ENCODE results near the gene TMEM39A.

The TMEM39A gene

GRCh38 chr3:119436977-119437376 is 26.4 kb downstream of the TMEM39A start:
- H3K4me2 ChIP-seq (ENCODE audit: low read depth, low read length): no peak overlapping the region
- no peaks in the 10 kb centered on the region for H3K27me3 ChIP-seq (replicated peaks; ENCODE audit: insufficient read depth, low read length)
- no peak for TF ChIP-seq EZH2phosphoT487 (IDR thresholded peaks at IDR 0.05; ENCODE audit: low read length)
- no peak for TF ChIP-seq CTCF (IDR thresholded peaks at IDR 0.05; ENCODE audit: low read length)
- TF ChIP-seq EZH2 (optimal IDR thresholded peaks at IDR 0.05; ENCODE audit: low read depth, low read length): no peak
- no peaks in the 10 kb centered on the region for H3K9me3 ChIP-seq (replicated peaks; ENCODE audit: insufficient read depth, low read length)
- no peak for DNase-seq
- H2AFZ ChIP-seq (ENCODE audit: low read length): no peak overlapping the region
- H3K9me2 ChIP-seq (replicated peaks; ENCODE audit: insufficient read depth, low read length): no peaks in the 10 kb centered on the region
- H3K36me3 ChIP-seq (replicated peaks; ENCODE audit: insufficient read depth, low read length): peaks cover 16% of the 10 kb centered on the region
- no peaks in the 10 kb centered on the region for H3K4me1 ChIP-seq (ENCODE audit: low read length)
- no peaks in the 10 kb centered on the region for H3F3A ChIP-seq (ENCODE audit: insufficient read depth, low read length)
- no peak overlapping the region for H3K4me3 ChIP-seq (ENCODE audit: low read length)
- no peak overlapping the region for H3K27ac ChIP-seq (ENCODE audit: low read length)
- H4K20me1 ChIP-seq (ENCODE audit: insufficient read depth, low read length): no peaks in the 10 kb centered on the region; the same call in 1 of the 2 replicates
- no peaks in the 10 kb centered on the region; the same call in 1 of the 2 replicates for H3K79me2 ChIP-seq (ENCODE audit: low read length)
- no peak overlapping the region for H3K9ac ChIP-seq (ENCODE audit: low read length)

GRCh38 chr3:119434703-119435102 is 28.7 kb downstream of the TMEM39A start:
- Histone ChIP-seq H3F3A (ENCODE audit: insufficient read depth, low read length) (no peaks in the 10 kb centered on the region), H3K4me3 (ENCODE audit: low read length) (no peak overlapping the region), H3K9me2 (replicated peaks; ENCODE audit: insufficient read depth, low read length) (no peaks in the 10 kb centered on the region), H3K79me2 (ENCODE audit: low read length) (no peaks in the 10 kb centered on the region; the same call in 1 of the 2 replicates), H4K20me1 (ENCODE audit: insufficient read depth, low read length) (no peaks in the 10 kb centered on the region; the same call in 1 of the 2 replicates), H3K36me3 (replicated peaks; ENCODE audit: insufficient read depth, low read length) (peaks cover 33% of the 10 kb centered on the region), H3K9ac (ENCODE audit: low read length) (no peak overlapping the region), H3K27ac (ENCODE audit: low read length) (no peak overlapping the region), H3K4me1 (ENCODE audit: low read length) (no peaks in the 10 kb centered on the region), H2AFZ (ENCODE audit: low read length) (no peak overlapping the region), H3K9me3 (replicated peaks; ENCODE audit: insufficient read depth, low read length) (no peaks in the 10 kb centered on the region), H3K27me3 (replicated peaks; ENCODE audit: insufficient read depth, low read length) (no peaks in the 10 kb centered on the region), H3K4me2 (ENCODE audit: low read depth, low read length) (no peak overlapping the region)
- TF ChIP-seq CTCF (IDR thresholded peaks at IDR 0.05; ENCODE audit: low read length) (no peak), EZH2phosphoT487 (IDR thresholded peaks at IDR 0.05; ENCODE audit: low read length) (no peak), EZH2 (optimal IDR thresholded peaks at IDR 0.05; ENCODE audit: low read depth, low read length) (no peak)
- DNase-seq: no peak

GRCh38 chr3:119433613-119434325 is 29.6 kb downstream of the TMEM39A start:
- Histone ChIP-seq H3K4me1 (ENCODE audit: low read length) (no peaks in the 10 kb centered on the region), H3K9ac (ENCODE audit: low read length) (no peak overlapping the region), H3K9me2 (replicated peaks; ENCODE audit: insufficient read depth, low read length) (no peaks in the 10 kb centered on the region), H3K27ac (ENCODE audit: low read length) (no peak overlapping the region), H2AFZ (ENCODE audit: low read length) (no peak overlapping the region), H3K4me2 (ENCODE audit: low read depth, low read length) (no peak overlapping the region), H3K27me3 (replicated peaks; ENCODE audit: insufficient read depth, low read length) (no peaks in the 10 kb centered on the region), H3K36me3 (replicated peaks; ENCODE audit: insufficient read depth, low read length) (peaks cover 41% of the 10 kb centered on the region), H3K9me3 (replicated peaks; ENCODE audit: insufficient read depth, low read length) (no peaks in the 10 kb centered on the region), H3K79me2 (ENCODE audit: low read length) (no peaks in the 10 kb centered on the region; the same call in 1 of the 2 replicates), H3F3A (ENCODE audit: insufficient read depth, low read length) (no peaks in the 10 kb centered on the region), H3K4me3 (ENCODE audit: low read length) (no peak overlapping the region), H4K20me1 (ENCODE audit: insufficient read depth, low read length) (no peaks in the 10 kb centered on the region; the same call in 1 of the 2 replicates)
- DNase-seq: no peak
- no peak for TF ChIP-seq EZH2phosphoT487 (IDR thresholded peaks at IDR 0.05; ENCODE audit: low read length)
- no peak for TF ChIP-seq EZH2 (optimal IDR thresholded peaks at IDR 0.05; ENCODE audit: low read depth, low read length)
- no peak for TF ChIP-seq CTCF (IDR thresholded peaks at IDR 0.05; ENCODE audit: low read length)

All from MM.1S (cell line).